ENCODE data around the gene ATAD3A.
A peak's percentile ranks its signal among the peaks of the same experiment; 100 is the strongest.
"Not testable (repeated sequence)": the region's sequence is repeated elsewhere in the genome, so short reads cannot be mapped to it uniquely, and the experiment has no call there.

ATAD3A gene

DNA sequence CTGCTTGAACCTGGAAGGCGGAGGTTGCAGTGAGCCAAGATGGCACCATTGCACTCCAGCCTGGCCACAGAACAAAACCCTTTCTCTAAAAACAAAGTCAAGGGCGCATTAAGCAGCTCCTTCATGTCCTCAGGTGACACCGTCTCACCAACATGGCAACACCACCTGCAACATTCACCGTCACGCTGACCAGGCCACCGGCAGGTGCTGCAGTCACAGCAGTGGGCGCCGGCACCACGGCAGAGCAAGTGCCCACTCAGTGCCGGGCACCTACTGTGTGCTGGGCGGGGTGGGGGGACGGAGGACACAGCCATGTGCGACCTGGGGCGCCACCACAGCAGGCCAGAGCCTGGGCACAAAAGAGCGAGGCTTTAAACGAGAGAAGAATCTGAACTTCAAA lies 28.2 kb upstream of the ATAD3A start:
- peaks cover 6% of the 10 kb centered on the region for H3K4me1 Mint-ChIP-seq
- no peaks in the 10 kb centered on the region for H3K9me3 Mint-ChIP-seq
- no peak overlapping the region for H3K27ac Mint-ChIP-seq
- H3K36me3 Mint-ChIP-seq: peaks cover 6% of the 10 kb centered on the region
- no peaks in the 10 kb centered on the region for H3K27me3 Mint-ChIP-seq
- no peak overlapping the region for H3K4me3 Mint-ChIP-seq

DNA sequence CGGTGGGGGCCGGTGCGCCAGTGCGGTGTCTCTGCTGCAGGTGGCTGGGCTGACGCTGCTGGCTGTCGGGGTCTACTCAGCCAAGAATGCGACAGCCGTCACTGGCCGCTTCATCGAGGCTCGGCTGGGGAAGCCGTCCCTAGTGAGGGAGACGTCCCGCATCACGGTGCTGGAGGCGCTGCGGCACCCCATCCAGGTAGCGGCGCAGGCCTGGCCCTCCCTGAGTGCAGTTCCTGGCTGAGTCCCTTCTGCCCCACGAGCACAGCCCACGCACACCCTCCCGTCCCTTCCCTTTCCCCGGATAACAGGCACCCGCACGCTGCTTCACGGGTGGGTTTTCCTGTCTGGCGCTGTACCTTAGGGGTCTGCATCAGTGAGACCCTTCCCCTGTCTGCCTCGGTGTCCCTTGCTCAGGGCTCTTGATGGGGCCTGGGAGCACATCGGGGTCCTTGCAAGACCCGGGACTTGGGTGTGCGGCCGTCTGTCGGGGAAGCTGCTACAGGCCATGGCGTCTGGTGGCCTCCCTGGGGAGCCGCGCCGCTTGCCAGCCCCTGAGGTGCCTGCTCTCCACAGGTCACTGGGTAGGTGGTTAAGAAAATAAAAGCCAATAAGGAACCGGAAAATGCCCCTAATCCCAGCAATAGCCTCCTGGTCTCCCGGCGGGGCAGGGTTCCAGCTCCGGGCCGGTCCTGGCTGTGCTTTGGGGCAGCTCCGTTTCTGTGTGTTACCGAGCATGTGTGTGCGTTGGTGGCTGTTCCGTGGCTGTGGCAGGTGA lies 26.8 kb upstream of the ATAD3A start:
- not testable (repeated sequence) for H3K36me3 Mint-ChIP-seq, H3K27me3 Mint-ChIP-seq, H3K27ac Mint-ChIP-seq, H3K4me1 Mint-ChIP-seq, H3K9me3 Mint-ChIP-seq, H3K4me3 Mint-ChIP-seq

DNA sequence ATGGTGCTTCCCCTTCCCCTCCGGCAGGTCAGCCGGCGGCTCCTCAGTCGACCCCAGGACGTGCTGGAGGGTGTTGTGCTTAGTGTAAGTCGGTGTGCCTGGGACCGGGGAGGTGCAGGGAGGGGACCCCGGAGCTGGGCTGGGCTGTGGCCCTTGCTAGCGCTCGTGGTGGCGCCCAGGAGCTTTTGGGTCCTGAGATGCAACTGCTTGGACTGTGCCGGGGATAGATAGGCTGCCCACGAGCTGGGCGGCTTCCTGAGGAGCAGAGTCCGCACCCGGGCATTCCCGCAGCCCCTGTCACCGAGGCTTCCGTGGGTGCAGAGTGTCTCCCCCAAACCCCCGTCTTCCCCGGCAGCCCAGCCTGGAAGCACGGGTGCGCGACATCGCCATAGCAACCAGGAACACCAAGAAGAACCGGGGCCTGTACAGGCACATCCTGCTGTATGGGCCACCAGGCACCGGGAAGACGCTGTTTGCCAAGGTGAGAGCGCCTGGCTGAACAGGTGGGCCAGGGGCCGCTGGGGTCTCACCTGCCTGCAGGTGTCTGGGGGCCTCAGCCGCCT lies 26.1 kb upstream of the ATAD3A start:
- H3K4me1 Mint-ChIP-seq, H3K27me3 Mint-ChIP-seq, H3K9me3 Mint-ChIP-seq, H3K4me3 Mint-ChIP-seq, H3K36me3 Mint-ChIP-seq, H3K27ac Mint-ChIP-seq: not testable (repeated sequence)

DNA sequence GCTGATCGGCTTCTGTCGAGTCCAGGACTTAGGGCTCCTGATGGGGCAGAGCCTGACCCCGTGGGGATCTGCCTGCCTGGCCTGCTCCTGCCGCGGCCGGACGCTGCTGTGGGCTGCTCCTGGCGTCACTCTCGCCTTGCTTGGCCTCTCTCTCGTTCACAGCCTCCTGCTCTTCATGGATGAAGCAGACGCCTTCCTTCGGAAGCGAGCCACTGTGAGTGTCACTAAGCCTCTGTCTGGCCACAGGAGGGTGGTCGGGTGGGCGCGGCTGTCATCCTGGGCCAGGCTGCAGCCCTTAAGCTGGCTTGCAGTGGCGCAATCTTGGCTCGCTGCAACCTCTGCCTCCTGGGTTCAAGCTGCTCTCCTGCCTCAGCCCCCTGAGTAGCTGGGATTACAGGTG lies 24.3 kb upstream of the ATAD3A start:
- Mint-ChIP-seq H3K27me3 (no peaks in the 10 kb centered on the region), H3K9me3 (no peaks in the 10 kb centered on the region), H3K36me3 (peaks cover 5% of the 10 kb centered on the region), H3K27ac (peak overlapping the region; percentile 30), H3K4me3 (no peak overlapping the region), H3K4me1 (no peaks in the 10 kb centered on the region)

DNA sequence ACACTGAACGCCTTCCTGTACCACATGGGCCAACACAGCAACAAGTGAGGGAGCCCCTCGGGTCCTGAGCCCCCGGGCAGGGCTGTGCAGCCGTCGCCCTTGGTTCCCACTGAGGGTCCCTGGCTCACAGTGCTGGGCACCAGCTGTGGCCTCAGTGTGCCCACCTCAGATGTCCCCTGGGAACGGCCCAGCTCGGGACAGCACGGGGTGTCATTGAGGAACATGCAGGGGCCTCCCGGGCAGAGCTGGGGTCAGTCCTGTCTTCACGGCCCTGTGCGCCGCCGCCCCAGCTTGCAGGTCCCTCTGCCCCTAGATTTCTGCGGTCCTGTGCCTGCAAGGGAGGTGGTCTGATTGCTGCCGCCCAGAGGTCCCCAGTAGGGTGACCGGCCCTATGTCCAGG lies 22.7 kb upstream of the ATAD3A start:
- Mint-ChIP-seq H3K27ac (no peak overlapping the region), H3K4me3 (no peak overlapping the region), H3K36me3 (peaks cover 16% of the 10 kb centered on the region), H3K4me1 (no peaks in the 10 kb centered on the region), H3K27me3 (no peaks in the 10 kb centered on the region), H3K9me3 (no peaks in the 10 kb centered on the region)

- Mint-ChIP-seq H3K27ac (no peak overlapping the region), H3K36me3 (peaks cover 16% of the 10 kb centered on the region), H3K27me3 (no peaks in the 10 kb centered on the region), H3K9me3 (no peaks in the 10 kb centered on the region), H3K4me3 (no peak overlapping the region), H3K4me1 (no peaks in the 10 kb centered on the region)
Observed at GRCh38 chr1:1489861-1490260, 22.1 kb upstream of the ATAD3A start.

- H3K27me3 Mint-ChIP-seq: no peaks in the 10 kb centered on the region
- H3K27ac Mint-ChIP-seq: no peak overlapping the region
- H3K36me3 Mint-ChIP-seq: peaks cover 16% of the 10 kb centered on the region
- no peak overlapping the region for H3K4me3 Mint-ChIP-seq
- H3K9me3 Mint-ChIP-seq: no peaks in the 10 kb centered on the region
- H3K4me1 Mint-ChIP-seq: no peaks in the 10 kb centered on the region
Observed at GRCh38 chr1:1490633-1491230, 21.2 kb upstream of the ATAD3A start.

DNA sequence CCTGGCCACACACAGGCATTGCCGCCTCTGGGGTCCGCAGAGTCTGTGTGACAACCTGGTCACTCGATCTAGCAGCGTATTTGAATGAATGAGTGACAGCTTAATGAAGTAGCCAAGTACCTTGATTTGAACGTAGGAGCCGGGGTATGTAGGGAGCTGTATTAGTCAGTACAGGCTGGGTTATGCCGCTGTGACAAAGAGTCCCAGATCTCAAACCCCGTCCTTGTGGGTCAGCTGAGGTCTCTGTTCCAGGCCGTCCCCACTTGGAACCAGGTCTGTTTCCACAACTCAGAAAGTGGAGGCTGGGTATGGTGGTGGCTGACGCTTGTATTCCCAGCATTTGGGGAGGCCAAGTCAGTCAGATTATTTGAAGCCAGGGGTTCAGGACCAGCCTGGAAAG lies 20.4 kb upstream of the ATAD3A start:
- no peaks in the 10 kb centered on the region for H3K27me3 Mint-ChIP-seq
- peaks cover 16% of the 10 kb centered on the region for H3K36me3 Mint-ChIP-seq
- no peaks in the 10 kb centered on the region for H3K4me1 Mint-ChIP-seq
- no peak overlapping the region for H3K27ac Mint-ChIP-seq
- no peaks in the 10 kb centered on the region for H3K9me3 Mint-ChIP-seq
- H3K4me3 Mint-ChIP-seq: no peak overlapping the region

DNA sequence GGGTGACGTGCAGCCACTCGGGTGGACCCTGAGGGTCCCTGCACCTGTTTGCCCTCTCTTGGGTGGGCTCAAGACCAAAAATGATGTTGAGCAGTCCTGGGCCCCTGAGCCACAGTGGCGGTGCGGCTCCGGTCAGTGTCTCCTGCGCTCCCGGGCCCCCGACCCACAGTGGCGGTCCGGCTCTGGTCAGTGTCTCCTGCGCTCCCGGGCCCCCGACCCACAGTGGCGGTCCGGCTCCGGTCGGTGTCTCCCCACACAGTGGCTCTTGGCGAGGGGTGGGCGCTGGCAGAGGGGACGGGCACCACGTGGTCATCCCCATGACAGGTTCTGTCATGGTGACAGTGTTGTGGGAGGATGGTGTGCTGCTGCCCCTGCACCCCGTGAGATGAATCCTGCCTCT lies 17.7 kb upstream of the ATAD3A start:
- H3K27ac Mint-ChIP-seq, H3K4me3 Mint-ChIP-seq: not testable (repeated sequence)
- peaks cover 16% of the 10 kb centered on the region for H3K36me3 Mint-ChIP-seq

GRCh38 chr1:1495461-1495975 lies 16.4 kb upstream of the ATAD3A start:
- peaks cover 14% of the 10 kb centered on the region for H3K36me3 Mint-ChIP-seq
- not testable (repeated sequence) for H3K27me3 Mint-ChIP-seq, H3K27ac Mint-ChIP-seq, H3K9me3 Mint-ChIP-seq, H3K4me1 Mint-ChIP-seq, H3K4me3 Mint-ChIP-seq

More for the DNA sequence above, 17.7 kb upstream of the ATAD3A start:
- not testable (repeated sequence) for H3K4me1 Mint-ChIP-seq, H3K27me3 Mint-ChIP-seq, H3K9me3 Mint-ChIP-seq

- H3K9me3 Mint-ChIP-seq: not testable (repeated sequence)
Observed at GRCh38 chr1:1504777-1505365, 7.1 kb upstream of the ATAD3A start.

DNA sequence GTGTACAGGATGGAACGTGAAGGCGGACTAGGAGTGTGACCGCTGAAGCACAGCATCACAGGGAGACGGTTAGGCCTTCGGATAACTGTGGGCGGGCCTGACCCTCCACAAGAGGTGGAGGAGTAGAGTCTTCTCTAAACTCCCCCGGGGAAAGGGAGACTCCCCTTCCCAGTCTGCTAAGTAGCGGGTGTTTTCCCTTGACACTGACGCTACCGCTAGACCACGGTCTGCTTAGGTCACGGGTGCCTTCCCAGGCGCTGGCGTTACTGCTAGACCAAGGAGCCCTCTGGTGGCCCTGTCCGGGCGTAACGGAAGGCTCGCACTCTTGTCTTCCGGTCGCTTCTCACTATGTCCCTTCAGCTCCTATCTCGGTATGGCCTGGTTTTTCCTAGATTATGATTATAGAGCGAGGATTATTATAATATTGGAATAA lies 6.6 kb upstream of the ATAD3A start:
- H3K9me3 Mint-ChIP-seq, H3K36me3 Mint-ChIP-seq, H3K27me3 Mint-ChIP-seq, H3K27ac Mint-ChIP-seq: not testable (repeated sequence)
- peak overlapping the region; percentile 80 for H3K4me3 Mint-ChIP-seq
- peaks cover 12% of the 10 kb centered on the region for H3K4me1 Mint-ChIP-seq

More at GRCh38 chr1:1504777-1505365, 7.1 kb upstream of the ATAD3A start:
- Mint-ChIP-seq H3K4me3 (peak overlapping the region; percentile 80), H3K4me1 (peaks cover 12% of the 10 kb centered on the region), H3K27ac (peak overlapping the region; percentile 76)
- not testable (repeated sequence) for H3K27me3 Mint-ChIP-seq, H3K36me3 Mint-ChIP-seq

GRCh38 chr1:1505801-1506200 lies 6.2 kb upstream of the ATAD3A start:
- H3K36me3 Mint-ChIP-seq, H3K27me3 Mint-ChIP-seq, H3K9me3 Mint-ChIP-seq, H3K27ac Mint-ChIP-seq: not testable (repeated sequence)
- Mint-ChIP-seq H3K4me1 (peaks cover 14% of the 10 kb centered on the region), H3K4me3 (peak overlapping the region; percentile 31)

DNA sequence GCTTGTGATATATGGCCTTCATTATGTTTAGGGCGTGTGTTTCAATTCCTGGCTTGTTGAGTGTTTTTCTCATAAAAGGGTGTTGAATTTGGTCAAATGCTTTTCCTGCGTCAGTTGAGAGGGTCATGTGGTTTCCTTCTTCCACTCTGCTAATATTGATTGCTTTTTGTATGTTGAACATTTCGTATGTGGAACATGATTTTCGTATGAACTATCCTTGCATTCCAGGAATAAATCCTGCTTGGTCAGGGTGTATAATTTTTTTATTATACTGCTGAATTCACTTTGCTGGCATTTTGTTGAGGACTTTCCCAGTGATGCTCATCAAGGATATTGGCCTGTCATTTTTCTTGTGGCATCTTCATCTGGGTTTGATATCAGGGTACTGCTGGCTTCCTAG lies 4.7 kb upstream of the ATAD3A start:
- Mint-ChIP-seq H3K36me3 (no peaks in the 10 kb centered on the region), H3K27ac (no peak overlapping the region)

GRCh38 chr1:1508775-1509464 lies 3.0 kb upstream of the ATAD3A start:
- H3K36me3 Mint-ChIP-seq, H3K9me3 Mint-ChIP-seq, H3K27me3 Mint-ChIP-seq, H3K27ac Mint-ChIP-seq, H3K4me3 Mint-ChIP-seq: not testable (repeated sequence)
- H3K4me1 Mint-ChIP-seq: peaks cover 18% of the 10 kb centered on the region

More for the DNA sequence above, 4.7 kb upstream of the ATAD3A start:
- Mint-ChIP-seq H3K9me3 (no peaks in the 10 kb centered on the region), H3K27me3 (no peaks in the 10 kb centered on the region), H3K4me1 (peaks cover 18% of the 10 kb centered on the region), H3K4me3 (no peak overlapping the region)

GRCh38 chr1:1509465-1509850 lies 2.5 kb upstream of the ATAD3A start:
- H3K27ac Mint-ChIP-seq, H3K27me3 Mint-ChIP-seq, H3K9me3 Mint-ChIP-seq, H3K36me3 Mint-ChIP-seq, H3K4me3 Mint-ChIP-seq: not testable (repeated sequence)
- peaks cover 18% of the 10 kb centered on the region for H3K4me1 Mint-ChIP-seq

Data from activated naive CD4-positive, alpha-beta T cell treated with anti-CD3 and anti-CD28 coated beads, Interleukin-2, amount 50 U/mL, for 24 hours (primary cell).